Common myeloid progenitor, CD34-positive (primary cell): ENCODE data around the gene RCOR3.

Experiments
- CTCF ChIA-PET: fragments of 350-600 bp; sonication (Branson Sonifier 250); formaldehyde crosslinking; loops from one replicate; lab custom pipeline; 2021; ENCODE audit warnings: antibody characterized with exemption; lab: Charles Lee
- POLR2A ChIA-PET: fragments of 350-600 bp; sonication (Branson Sonifier 250); formaldehyde crosslinking; loops from one replicate; lab custom pipeline; 2021; ENCODE audit warnings: antibody characterized with exemption; lab: Charles Lee
- DNase-seq, 3 donors: peaks; one replicate each; pipeline versions ENCODE4 v3.0.0 to v3.0.0-alpha.2; 2013
- H3K27ac ChIP-seq, 2 experiments: 1 replicate in 1 of 2; 2 replicates in 1 of 2; pipeline ENCODE4 v1.7.0; 2013; ENCODE audit warnings: inconsistent platforms in 2 of 2, low read length in 2 of 2, mild to moderate bottlenecking in 2 of 2, low read depth in 1 of 2, moderate library complexity in 1 of 2; ENCODE audit not compliant: severe bottlenecking in 2 of 2, insufficient read depth in 1 of 2, poor library complexity in 1 of 2
- H3K27me3 ChIP-seq, 5 experiments: replicated peaks in 2 of 5; 1 replicate in 3 of 5; 2 replicates in 2 of 5; pipeline versions ENCODE4 v1.6.1 to v1.7.0; 2013; ENCODE audit warnings: low read length in 4 of 5, mild to moderate bottlenecking in 2 of 5, moderate library complexity in 2 of 5, inconsistent platforms in 1 of 5; ENCODE audit not compliant: insufficient read depth in 5 of 5, control insufficient read depth in 4 of 5
- H3K36me3 ChIP-seq, 4 experiments: 1 replicate in 2 of 4; 2 replicates in 2 of 4; pipeline versions ENCODE4 v1.6.1 to v1.7.0; 2013; ENCODE audit warnings: low read length in 3 of 4, control low read depth in 1 of 4, mild to moderate bottlenecking in 1 of 4; ENCODE audit not compliant: control insufficient read depth in 4 of 4, insufficient read depth in 4 of 4
- H3K4me1 ChIP-seq, 4 experiments: 1 replicate in 3 of 4; 2 replicates in 1 of 4; pipeline versions ENCODE4 v1.6.1 to v1.7.1; 2013; ENCODE audit warnings: low read length in 3 of 4, mild to moderate bottlenecking in 3 of 4, control low read depth in 1 of 4, inconsistent platforms in 1 of 4, moderate library complexity in 1 of 4; ENCODE audit not compliant: control insufficient read depth in 4 of 4, insufficient read depth in 4 of 4; ENCODE audit errors: control extremely low read depth in 1 of 4
- H3K4me3 ChIP-seq, 7 experiments: 1 replicate in 4 of 7; 2 replicates in 3 of 7; pipeline versions ENCODE4 v1.5.1 to v1.7.0; 2013; ENCODE audit warnings: mild to moderate bottlenecking in 7 of 7, low read length in 6 of 7, moderate library complexity in 6 of 7, inconsistent platforms in 2 of 7, low read depth in 2 of 7, control low read depth in 1 of 7; ENCODE audit not compliant: insufficient read depth in 4 of 7, control insufficient read depth in 1 of 7; ENCODE audit errors: extremely low read depth in 1 of 7
- H3K9me3 ChIP-seq, 5 experiments: 1 replicate in 4 of 5; 2 replicates in 1 of 5; pipeline versions ENCODE4 v1.6.1 to v1.7.1; 2013; ENCODE audit warnings: low read length in 4 of 5, mild to moderate bottlenecking in 2 of 5, inconsistent platforms in 1 of 5, low read depth in 1 of 5, moderate library complexity in 1 of 5; ENCODE audit not compliant: control insufficient read depth in 4 of 5, insufficient read depth in 2 of 5; ENCODE audit errors: control extremely low read depth in 1 of 5
- WGBS: methylation state at CpG from one replicate; pipeline ENCODE4 v1.1.5; 2013; ENCODE audit not compliant: insufficient coverage; 5-methylcytosine and 5-hydroxymethylcytosine counted together

The RCOR3 gene

GRCh38 chr1:211336775-211337174 lies 77.6 kb downstream of the RCOR3 start:
- 96% methylated on average over 15 of the region's 15 CpGs for WGBS
- Histone ChIP-seq H3K27me3 (no peaks in the 10 kb centered on the region), H3K36me3 (no peaks in the 10 kb centered on the region), H3K27ac (no peak overlapping the region), H3K4me3 (no peak overlapping the region), H3K9me3 (no peaks in the 10 kb centered on the region), H3K4me1 (peaks cover 11 to 72% (median 57%) of the 10 kb centered on the region in 4 experiments)
- ChIA-PET CTCF (interaction anchor here (0.8 to 11.5 kb wide), 5 partner anchors 8 to 140 kb away, joined by 3 to 109 read pairs (median 3); partner anchors contain the start of gene TRAF5), POLR2A (interaction anchor here (0.6 kb wide), 1 partner anchor 11 kb away, joined by 3 read pairs; no protein-coding TSS in a partner anchor)
- DNase-seq: no peak

DNA sequence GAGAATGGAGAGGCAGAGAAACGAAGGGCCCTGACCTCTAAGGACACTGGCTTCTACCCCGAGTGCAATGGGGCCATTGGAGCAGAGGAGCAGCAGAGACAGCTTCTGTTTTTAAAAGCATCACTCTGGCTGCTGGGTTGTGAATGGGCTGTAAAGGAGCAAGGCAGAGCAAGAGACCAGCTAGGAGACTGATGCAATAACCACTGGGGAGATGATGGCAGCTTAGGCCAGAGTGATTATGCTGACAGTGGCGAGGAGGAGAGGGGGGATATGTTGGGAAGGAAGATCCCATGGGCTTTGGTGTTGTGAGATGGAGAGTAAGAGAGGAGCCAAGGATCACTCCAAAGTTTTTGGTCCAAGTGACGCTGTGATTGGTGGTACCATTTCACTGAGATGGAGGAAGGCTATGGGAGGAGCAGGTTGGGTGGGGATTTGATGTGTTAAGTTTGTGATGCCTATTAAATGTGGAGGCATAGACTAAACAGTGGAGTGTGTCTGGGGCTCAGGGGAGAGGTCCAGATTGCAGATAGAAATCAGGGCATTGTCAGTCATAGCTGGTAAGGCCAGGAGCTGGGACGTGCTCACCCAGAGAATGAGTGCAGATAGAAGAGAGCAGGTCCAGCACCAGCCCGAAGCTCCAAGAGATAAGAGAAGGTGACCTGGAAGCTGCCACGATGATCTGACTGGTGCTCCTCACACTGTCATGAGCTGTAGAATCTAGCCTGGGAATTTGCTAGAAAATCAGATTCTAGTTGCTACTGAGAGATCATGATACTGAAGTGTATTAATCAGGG lies 78.5 kb downstream of the RCOR3 start:
- H3K36me3 ChIP-seq: no peaks in the 10 kb centered on the region
- H3K27me3 ChIP-seq: no peaks in the 10 kb centered on the region
- H3K27ac ChIP-seq: no peak overlapping the region
- H3K4me1 ChIP-seq: peaks cover 15 to 66% (median 54%) of the 10 kb centered on the region in 4 experiments
- H3K4me3 ChIP-seq: no peak overlapping the region
- ChIA-PET POLR2A (interaction anchor here (0.6 kb wide), 1 partner anchor 10 kb away, joined by 3 read pairs; no protein-coding TSS in a partner anchor), CTCF (interaction anchor here (1.0 to 11.5 kb wide), 5 partner anchors 9 to 139 kb away, joined by 3 to 109 read pairs (median 7); partner anchors contain the start of gene TRAF5)
- no peaks in the 10 kb centered on the region for H3K9me3 ChIP-seq
- DNase-seq: no peak
- WGBS: 94% methylated on average over 7 of the region's 7 CpGs

DNA sequence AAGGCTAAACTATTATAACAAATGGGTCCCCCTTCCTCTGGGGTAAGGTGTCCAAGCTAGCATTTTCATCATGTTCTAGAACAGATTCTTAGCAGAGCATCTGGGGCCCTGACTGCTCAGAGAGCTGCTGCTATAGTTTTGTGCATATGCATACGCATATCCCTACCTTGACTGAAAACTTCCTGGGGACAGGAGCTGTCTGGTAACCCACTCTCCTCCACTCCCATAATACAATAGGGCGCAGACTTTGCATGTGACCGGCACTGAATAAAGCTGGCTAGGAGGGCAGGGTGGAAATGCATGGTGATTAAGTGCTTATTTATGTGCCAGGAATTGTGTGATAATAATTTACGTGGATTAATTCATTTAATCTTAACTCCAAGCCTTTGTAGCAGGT lies 79.1 kb downstream of the RCOR3 start:
- Histone ChIP-seq H3K9me3 (no peaks in the 10 kb centered on the region), H3K4me1 (peaks cover 12 to 72% (median 58%) of the 10 kb centered on the region in 4 experiments), H3K36me3 (no peaks in the 10 kb centered on the region), H3K27me3 (no peaks in the 10 kb centered on the region), H3K4me3 (no peak overlapping the region), H3K27ac (no peak overlapping the region)
- no peak for DNase-seq
- ChIA-PET POLR2A (interaction anchor here (2.1 kb wide), 1 partner anchor 10 kb away, joined by 5 read pairs; no protein-coding TSS in a partner anchor), CTCF (interaction anchor here (1.0 to 11.5 kb wide), 5 partner anchors 9 to 86 kb away, joined by 3 to 109 read pairs (median 7); partner anchors contain the start of gene TRAF5)
- 100% methylated on average over 1 of the region's 4 CpGs for WGBS

DNA sequence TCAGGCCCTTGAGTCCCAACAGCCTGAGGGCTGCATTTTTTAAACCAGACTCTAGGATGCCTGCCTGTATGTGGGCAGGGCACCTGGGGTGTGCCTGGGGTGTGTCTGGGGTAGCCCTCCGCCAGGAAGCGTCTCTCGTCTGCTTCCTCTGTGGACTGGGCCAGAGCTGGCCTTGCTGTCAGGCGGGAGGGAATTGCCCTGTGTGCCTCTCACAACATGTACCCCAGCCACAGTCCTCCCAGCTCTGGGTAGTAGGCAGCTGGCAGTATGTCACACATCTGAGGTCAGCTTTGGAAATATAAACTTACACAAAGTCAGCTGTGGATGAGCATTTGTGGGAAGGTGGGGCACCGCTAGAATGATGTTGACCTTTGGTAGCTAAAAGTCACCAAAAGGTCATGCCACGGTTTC lies 80.5 kb downstream of the RCOR3 start:
- H3K4me1 ChIP-seq: peaks cover 17 to 83% (median 68%) of the 10 kb centered on the region in 4 experiments
- peak in 2 of 3 donors; percentile 73 to 85 for DNase-seq
- no peaks in the 10 kb centered on the region for H3K9me3 ChIP-seq
- H3K27me3 ChIP-seq: no peaks in the 10 kb centered on the region
- no peak overlapping the region for H3K4me3 ChIP-seq
- ChIA-PET POLR2A (interaction anchor here (0.8 to 2.1 kb wide), 4 partner anchors 10 to 14 kb away, joined by 3 to 5 read pairs (median 3); no protein-coding TSS in a partner anchor), CTCF (interaction anchor here (0.9 to 11.5 kb wide), 8 partner anchors 12 to 175 kb away, joined by 3 to 109 read pairs (median 4); partner anchors contain the start of gene TRAF5)
- H3K27ac ChIP-seq: no peak overlapping the region
- no peaks in the 10 kb centered on the region for H3K36me3 ChIP-seq
- WGBS: 39% methylated on average over 6 of the region's 6 CpGs

GRCh38 chr1:211340622-211341507 lies 81.7 kb downstream of the RCOR3 start:
- CTCF ChIA-PET: interaction anchor here (0.6 to 11.5 kb wide), 4 partner anchors 11 to 15 kb away, joined by 3 to 109 read pairs (median 4); partner anchors contain the start of gene TRAF5
- 97% methylated on average over 7 of the region's 10 CpGs for WGBS

DNA sequence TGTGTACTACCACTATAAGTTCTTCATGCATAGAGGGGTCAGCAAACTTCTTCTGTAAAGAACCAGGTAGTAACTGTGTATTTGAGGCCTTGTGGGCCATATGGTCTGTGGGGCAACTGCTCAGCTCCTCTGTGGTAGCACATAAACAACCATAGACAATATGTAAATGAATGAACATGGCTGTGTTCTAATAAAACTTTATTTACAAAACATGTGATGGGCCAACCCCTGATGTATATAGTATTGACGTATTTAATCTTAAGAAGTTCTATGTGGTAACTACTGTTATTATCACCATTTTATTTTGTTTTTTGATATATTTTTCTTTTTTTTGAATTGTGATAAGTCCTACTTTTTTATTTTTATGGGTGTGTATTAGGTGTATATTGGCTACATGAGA lies 82.8 kb downstream of the RCOR3 start:
- H3K9me3 ChIP-seq: no peaks in the 10 kb centered on the region
- DNase-seq: no peak
- WGBS: no CpG with 5 or more reads among the region's 1 CpG
- H3K27ac ChIP-seq: no peak overlapping the region
- peaks cover 0 to 4% (median 1%) of the 10 kb centered on the region in 4 experiments for H3K36me3 ChIP-seq
- H3K27me3 ChIP-seq: no peaks in the 10 kb centered on the region
- H3K4me1 ChIP-seq: peaks cover 11 to 73% (median 54%) of the 10 kb centered on the region in 4 experiments
- H3K4me3 ChIP-seq: no peak overlapping the region
- CTCF ChIA-PET: interaction anchor here (0.5 to 11.5 kb wide), 3 partner anchors 10 to 99 kb away, joined by 3 to 109 read pairs (median 3); partner anchors contain the start of gene TRAF5
- POLR2A ChIA-PET: no interaction called here

More at GRCh38 chr1:211340622-211341507, 81.7 kb downstream of the RCOR3 start:
- Histone ChIP-seq H3K36me3 (peaks cover 0 to 3% (median 1%) of the 10 kb centered on the region in 4 experiments), H3K27ac (no peak overlapping the region), H3K4me3 (no peak overlapping the region), H3K4me1 (peaks cover 13 to 76% (median 59%) of the 10 kb centered on the region in 4 experiments), H3K27me3 (no peaks in the 10 kb centered on the region), H3K9me3 (no peaks in the 10 kb centered on the region)
- POLR2A ChIA-PET: no interaction called here
- DNase-seq: no peak
